ENCODE results near the gene HTATIP2. TPM values are rescaled to one million over a fixed set of nuclear protein-coding genes. Genes with fewer than 3 reads are reported as not detected.
"Not testable (repeated sequence)": the region's sequence is repeated elsewhere in the genome, so short reads cannot be mapped to it uniquely, and the experiment has no call there.

The HTATIP2 gene
- polyA plus RNA-seq, 1 donor from 2014 or later = not detected

DNA sequence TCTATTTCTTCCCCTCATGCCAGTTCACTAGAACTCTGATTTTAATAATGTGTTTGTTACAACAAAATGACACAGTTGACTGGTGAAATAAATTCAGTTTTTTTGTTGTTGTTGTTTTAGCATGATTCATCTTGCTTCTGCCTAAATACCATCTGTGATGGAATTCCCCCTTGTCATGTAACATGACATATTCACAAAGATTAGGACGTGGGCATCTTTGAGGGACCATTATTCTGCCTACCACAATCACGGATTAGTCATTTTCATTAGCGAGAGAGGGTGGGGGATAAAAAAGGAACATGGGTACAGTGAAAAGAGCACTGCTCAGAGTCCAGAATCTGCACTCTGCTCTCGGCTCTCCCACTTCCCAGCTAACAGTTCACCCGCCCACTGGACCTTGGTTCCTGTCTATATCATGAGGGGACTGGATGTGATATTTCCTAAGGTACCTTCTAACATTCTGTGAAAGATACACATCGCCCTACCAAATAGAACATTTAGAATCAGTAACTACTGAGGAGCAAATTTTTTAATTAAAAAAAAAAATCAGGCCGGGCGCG is 11.3 kb downstream of the HTATIP2 start:
- Histone ChIP-seq H3K4me3 (ENCODE audit: low read length) (no peak overlapping the region), H2AFZ (ENCODE audit: low read depth, low read length) (no peak overlapping the region), H3K4me2 (ENCODE audit: low read length) (no peak overlapping the region), H3K9me2 (ENCODE audit: insufficient read depth, low read length) (no peaks in the 10 kb centered on the region), H3F3A (ENCODE audit: insufficient read depth, low read length, poor library complexity, severe bottlenecking) (no peaks in the 10 kb centered on the region), H3K9ac (ENCODE audit: low read length) (no peak overlapping the region), H3K36me3 (ENCODE audit: insufficient read depth, low read length) (no peaks in the 10 kb centered on the region), H3K79me2 (replicated peaks; ENCODE audit: insufficient read depth, low read length) (no peaks in the 10 kb centered on the region), H3K9me3 (ENCODE audit: low read length) (no peaks in the 10 kb centered on the region), H3K27me3 (ENCODE audit: insufficient read depth, low read depth, low read length) (no peaks in the 10 kb centered on the region), H3K27ac (ENCODE audit: low read length) (no peak overlapping the region), H4K20me1 (ENCODE audit: insufficient read depth) (no peaks in the 10 kb centered on the region)
- no peak for TF ChIP-seq SMC3 (conservative IDR thresholded peaks at IDR 0.05; ENCODE audit: poor library complexity)
- TF ChIP-seq, protein P1, sequence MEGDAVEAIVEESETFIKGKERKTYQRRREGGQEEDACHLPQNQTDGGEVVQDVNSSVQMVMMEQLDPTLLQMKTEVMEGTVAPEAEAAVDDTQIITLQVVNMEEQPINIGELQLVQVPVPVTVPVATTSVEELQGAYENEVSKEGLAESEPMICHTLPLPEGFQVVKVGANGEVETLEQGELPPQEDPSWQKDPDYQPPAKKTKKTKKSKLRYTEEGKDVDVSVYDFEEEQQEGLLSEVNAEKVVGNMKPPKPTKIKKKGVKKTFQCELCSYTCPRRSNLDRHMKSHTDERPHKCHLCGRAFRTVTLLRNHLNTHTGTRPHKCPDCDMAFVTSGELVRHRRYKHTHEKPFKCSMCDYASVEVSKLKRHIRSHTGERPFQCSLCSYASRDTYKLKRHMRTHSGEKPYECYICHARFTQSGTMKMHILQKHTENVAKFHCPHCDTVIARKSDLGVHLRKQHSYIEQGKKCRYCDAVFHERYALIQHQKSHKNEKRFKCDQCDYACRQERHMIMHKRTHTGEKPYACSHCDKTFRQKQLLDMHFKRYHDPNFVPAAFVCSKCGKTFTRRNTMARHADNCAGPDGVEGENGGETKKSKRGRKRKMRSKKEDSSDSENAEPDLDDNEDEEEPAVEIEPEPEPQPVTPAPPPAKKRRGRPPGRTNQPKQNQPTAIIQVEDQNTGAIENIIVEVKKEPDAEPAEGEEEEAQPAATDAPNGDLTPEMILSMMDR (IDR thresholded peaks at IDR 0.05; ENCODE audit: poor library complexity, severe bottlenecking) = no peak
- no peak for TF ChIP-seq POLR2AphosphoS5 (IDR thresholded peaks at IDR 0.05)
- TF ChIP-seq, protein P2, sequence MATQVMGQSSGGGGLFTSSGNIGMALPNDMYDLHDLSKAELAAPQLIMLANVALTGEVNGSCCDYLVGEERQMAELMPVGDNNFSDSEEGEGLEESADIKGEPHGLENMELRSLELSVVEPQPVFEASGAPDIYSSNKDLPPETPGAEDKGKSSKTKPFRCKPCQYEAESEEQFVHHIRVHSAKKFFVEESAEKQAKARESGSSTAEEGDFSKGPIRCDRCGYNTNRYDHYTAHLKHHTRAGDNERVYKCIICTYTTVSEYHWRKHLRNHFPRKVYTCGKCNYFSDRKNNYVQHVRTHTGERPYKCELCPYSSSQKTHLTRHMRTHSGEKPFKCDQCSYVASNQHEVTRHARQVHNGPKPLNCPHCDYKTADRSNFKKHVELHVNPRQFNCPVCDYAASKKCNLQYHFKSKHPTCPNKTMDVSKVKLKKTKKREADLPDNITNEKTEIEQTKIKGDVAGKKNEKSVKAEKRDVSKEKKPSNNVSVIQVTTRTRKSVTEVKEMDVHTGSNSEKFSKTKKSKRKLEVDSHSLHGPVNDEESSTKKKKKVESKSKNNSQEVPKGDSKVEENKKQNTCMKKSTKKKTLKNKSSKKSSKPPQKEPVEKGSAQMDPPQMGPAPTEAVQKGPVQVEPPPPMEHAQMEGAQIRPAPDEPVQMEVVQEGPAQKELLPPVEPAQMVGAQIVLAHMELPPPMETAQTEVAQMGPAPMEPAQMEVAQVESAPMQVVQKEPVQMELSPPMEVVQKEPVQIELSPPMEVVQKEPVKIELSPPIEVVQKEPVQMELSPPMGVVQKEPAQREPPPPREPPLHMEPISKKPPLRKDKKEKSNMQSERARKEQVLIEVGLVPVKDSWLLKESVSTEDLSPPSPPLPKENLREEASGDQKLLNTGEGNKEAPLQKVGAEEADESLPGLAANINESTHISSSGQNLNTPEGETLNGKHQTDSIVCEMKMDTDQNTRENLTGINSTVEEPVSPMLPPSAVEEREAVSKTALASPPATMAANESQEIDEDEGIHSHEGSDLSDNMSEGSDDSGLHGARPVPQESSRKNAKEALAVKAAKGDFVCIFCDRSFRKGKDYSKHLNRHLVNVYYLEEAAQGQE (IDR thresholded peaks at IDR 0.05; ENCODE audit: borderline replicate concordance) = no peak
- TF ChIP-seq RAD21 (conservative IDR thresholded peaks at IDR 0.05) = no peak
- TF ChIP-seq EP300 (conservative IDR thresholded peaks at IDR 0.05; ENCODE audit: poor library complexity, severe bottlenecking) = no peak
- TF ChIP-seq TAF1 (IDR thresholded peaks at IDR 0.05; ENCODE audit: low read depth) = no peak
- no peak for TF ChIP-seq MXI1 (conservative IDR thresholded peaks at IDR 0.05; ENCODE audit: poor library complexity, severe bottlenecking)
- no peak for TF ChIP-seq EZH2 (IDR thresholded peaks at IDR 0.05; ENCODE audit: borderline replicate concordance, insufficient read depth, low read length, poor library complexity, severe bottlenecking)

DNA sequence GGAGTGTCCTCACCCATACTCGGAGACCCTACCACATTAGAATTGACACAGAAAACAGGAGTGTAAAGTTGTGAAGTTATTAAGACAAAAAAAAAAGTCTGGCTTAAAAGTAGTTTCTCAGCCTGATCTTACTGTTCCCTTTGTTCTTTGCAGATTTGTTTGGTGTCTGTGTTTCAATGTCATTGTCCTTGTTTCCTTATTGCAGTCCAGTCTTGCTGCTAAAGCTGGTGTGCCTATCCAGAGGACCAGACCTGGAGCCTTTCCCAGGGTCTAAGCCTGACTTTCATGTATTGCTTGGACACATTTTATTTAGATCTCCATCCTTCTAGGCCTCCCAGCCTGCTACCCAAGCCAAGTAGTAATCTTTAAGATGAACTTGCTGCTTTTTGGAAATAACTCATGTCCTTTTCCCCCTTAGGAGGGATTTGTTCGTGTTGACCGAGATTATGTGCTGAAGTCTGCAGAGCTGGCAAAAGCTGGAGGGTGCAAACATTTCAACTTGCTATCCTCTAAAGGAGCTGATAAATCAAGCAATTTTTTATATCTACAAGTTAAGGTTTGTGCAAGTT is 12.7 kb downstream of the HTATIP2 start:
- Histone ChIP-seq H3K36me3 (ENCODE audit: insufficient read depth, low read length) (no peaks in the 10 kb centered on the region), H3F3A (ENCODE audit: insufficient read depth, low read length, poor library complexity, severe bottlenecking) (no peaks in the 10 kb centered on the region), H3K79me2 (replicated peaks; ENCODE audit: insufficient read depth, low read length) (no peaks in the 10 kb centered on the region), H3K27ac (ENCODE audit: low read length) (no peak overlapping the region), H3K9me3 (ENCODE audit: low read length) (no peaks in the 10 kb centered on the region), H2AFZ (ENCODE audit: low read depth, low read length) (no peak overlapping the region), H3K9me2 (ENCODE audit: insufficient read depth, low read length) (no peaks in the 10 kb centered on the region), H3K27me3 (ENCODE audit: insufficient read depth, low read depth, low read length) (no peaks in the 10 kb centered on the region), H3K9ac (ENCODE audit: low read length) (no peak overlapping the region), H3K4me3 (ENCODE audit: low read length) (no peak overlapping the region), H4K20me1 (ENCODE audit: insufficient read depth) (no peaks in the 10 kb centered on the region), H3K4me2 (ENCODE audit: low read length) (no peak overlapping the region)
- TF ChIP-seq SMC3 (conservative IDR thresholded peaks at IDR 0.05; ENCODE audit: poor library complexity) (no peak), EP300 (conservative IDR thresholded peaks at IDR 0.05; ENCODE audit: poor library complexity, severe bottlenecking) (no peak), TAF1 (IDR thresholded peaks at IDR 0.05; ENCODE audit: low read depth) (no peak)
- TF ChIP-seq, protein P1 (IDR thresholded peaks at IDR 0.05; ENCODE audit: poor library complexity, severe bottlenecking) = no peak

DNA sequence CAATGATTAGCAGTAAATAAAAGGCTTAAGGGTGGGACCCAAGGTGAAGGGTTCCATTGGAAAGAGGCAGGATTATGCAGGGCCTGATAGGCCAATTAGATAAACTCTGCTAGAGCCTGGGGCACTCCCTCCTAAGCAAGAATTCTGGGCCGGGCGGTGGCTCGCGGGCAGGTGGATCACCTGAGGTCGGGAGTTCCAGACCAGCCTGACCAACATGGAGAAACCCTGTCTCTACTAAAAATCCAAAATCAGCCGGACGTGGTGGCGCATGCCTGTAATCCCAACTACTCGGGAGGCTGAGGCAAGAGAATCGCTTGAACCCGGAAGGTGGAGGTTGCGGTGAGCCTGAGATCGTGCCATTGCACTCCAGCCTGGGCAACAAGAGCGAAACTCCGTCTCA is 22.5 kb downstream of the HTATIP2 start:
- H3K27me3 ChIP-seq (ENCODE audit: insufficient read depth, low read depth, low read length); H3K27ac ChIP-seq (ENCODE audit: low read length); H3K79me2 ChIP-seq (replicated peaks; ENCODE audit: insufficient read depth, low read length); H3F3A ChIP-seq (ENCODE audit: insufficient read depth, low read length, poor library complexity, severe bottlenecking); H3K4me2 ChIP-seq (ENCODE audit: low read length); H4K20me1 ChIP-seq (ENCODE audit: insufficient read depth); H3K9me3 ChIP-seq (ENCODE audit: low read length); H3K36me3 ChIP-seq (ENCODE audit: insufficient read depth, low read length); H3K4me3 ChIP-seq (ENCODE audit: low read length); H3K9me2 ChIP-seq (ENCODE audit: insufficient read depth, low read length); H3K9ac ChIP-seq (ENCODE audit: low read length); H2AFZ ChIP-seq (ENCODE audit: low read depth, low read length): not testable (repeated sequence)
